IPS-18a (cell line): ENCODE data around the gene C6orf141.

Experiments used
- H3K27ac ChIP-seq: one replicate; pipeline ENCODE4 v1.5.1; 2013; ENCODE audit warnings: low read length
- H3K27me3 ChIP-seq: one replicate; pipeline ENCODE4 v1.6.1; 2013; ENCODE audit warnings: mild to moderate bottlenecking, low read length; ENCODE audit not compliant: control insufficient read depth, insufficient read depth
- H3K36me3 ChIP-seq: one replicate; pipeline ENCODE4 v1.6.1; 2013; ENCODE audit warnings: low read depth, low read length; ENCODE audit not compliant: control insufficient read depth
- H3K4me1 ChIP-seq: one replicate; pipeline ENCODE4 v1.6.1; 2013; ENCODE audit warnings: low read depth, low read length; ENCODE audit not compliant: control insufficient read depth
- H3K4me3 ChIP-seq: one replicate; pipeline ENCODE4 v1.5.1; 2013; ENCODE audit warnings: low read length
- H3K9ac ChIP-seq: one replicate; pipeline ENCODE4 v1.6.1; 2013; ENCODE audit warnings: mild to moderate bottlenecking, low read length, moderate library complexity
- H3K9me3 ChIP-seq: one replicate; pipeline ENCODE4 v1.6.1; 2013; ENCODE audit warnings: low read depth, low read length; ENCODE audit not compliant: control insufficient read depth

Gene C6orf141

GRCh38 chr6:49522710-49523593, 27.5 kb upstream of the C6orf141 start:
- no peaks in the 10 kb centered on the region for H3K36me3 ChIP-seq
- no peaks in the 10 kb centered on the region for H3K27me3 ChIP-seq
- H3K4me3 ChIP-seq: no peak overlapping the region
- H3K4me1 ChIP-seq: peaks cover 8% of the 10 kb centered on the region
- H3K9me3 ChIP-seq: no peaks in the 10 kb centered on the region
- H3K27ac ChIP-seq: no peak overlapping the region
- H3K9ac ChIP-seq: no peak overlapping the region

GRCh38 chr6:49523901-49524300, 26.6 kb upstream of the C6orf141 start:
- H3K9me3 ChIP-seq: no peaks in the 10 kb centered on the region
- peaks cover 8% of the 10 kb centered on the region for H3K4me1 ChIP-seq
- no peak overlapping the region for H3K27ac ChIP-seq
- H3K27me3 ChIP-seq: no peaks in the 10 kb centered on the region
- H3K36me3 ChIP-seq: no peaks in the 10 kb centered on the region
- H3K9ac ChIP-seq: no peak overlapping the region
- no peak overlapping the region for H3K4me3 ChIP-seq

- H3K4me3 ChIP-seq: no peak overlapping the region
- peaks cover 8% of the 10 kb centered on the region for H3K4me1 ChIP-seq
- H3K9ac ChIP-seq: no peak overlapping the region
- H3K36me3 ChIP-seq: no peaks in the 10 kb centered on the region
- H3K9me3 ChIP-seq: no peaks in the 10 kb centered on the region
- H3K27me3 ChIP-seq: no peaks in the 10 kb centered on the region
- H3K27ac ChIP-seq: no peak overlapping the region
These were observed 25.9 kb upstream of the C6orf141 start for GRCh38 chr6:49524541-49524940.

GRCh38 chr6:49526598-49526997, 23.9 kb upstream of the C6orf141 start:
- Histone ChIP-seq H3K9me3 (no peaks in the 10 kb centered on the region), H3K4me1 (peaks cover 8% of the 10 kb centered on the region), H3K9ac (no peak overlapping the region), H3K27ac (no peak overlapping the region), H3K36me3 (no peaks in the 10 kb centered on the region), H3K4me3 (no peak overlapping the region), H3K27me3 (no peaks in the 10 kb centered on the region)

- H3K9me3 ChIP-seq: no peaks in the 10 kb centered on the region
- H3K27me3 ChIP-seq: no peaks in the 10 kb centered on the region
- no peaks in the 10 kb centered on the region for H3K36me3 ChIP-seq
- H3K9ac ChIP-seq: no peak overlapping the region
- peaks cover 8% of the 10 kb centered on the region for H3K4me1 ChIP-seq
- H3K4me3 ChIP-seq: no peak overlapping the region
- H3K27ac ChIP-seq: no peak overlapping the region
These were observed 23.1 kb upstream of the C6orf141 start for GRCh38 chr6:49527320-49527719.

GRCh38 chr6:49528571-49528970, 21.9 kb upstream of the C6orf141 start:
- H3K9ac ChIP-seq: no peak overlapping the region
- H3K4me3 ChIP-seq: no peak overlapping the region
- H3K36me3 ChIP-seq: no peaks in the 10 kb centered on the region
- no peaks in the 10 kb centered on the region for H3K27me3 ChIP-seq
- H3K27ac ChIP-seq: no peak overlapping the region
- H3K4me1 ChIP-seq: peaks cover 8% of the 10 kb centered on the region
- H3K9me3 ChIP-seq: no peaks in the 10 kb centered on the region

- Histone ChIP-seq H3K27me3 (no peaks in the 10 kb centered on the region), H3K4me1 (peaks cover 8% of the 10 kb centered on the region), H3K27ac (no peak overlapping the region), H3K9me3 (no peaks in the 10 kb centered on the region), H3K36me3 (no peaks in the 10 kb centered on the region), H3K9ac (no peak overlapping the region), H3K4me3 (no peak overlapping the region)
These were observed 20.2 kb upstream of the C6orf141 start for GRCh38 chr6:49530141-49530776.

- Histone ChIP-seq H3K4me1 (peaks cover 5% of the 10 kb centered on the region), H3K4me3 (no peak overlapping the region), H3K27me3 (no peaks in the 10 kb centered on the region), H3K27ac (no peak overlapping the region), H3K9ac (no peak overlapping the region), H3K9me3 (no peaks in the 10 kb centered on the region), H3K36me3 (no peaks in the 10 kb centered on the region)
These were observed 18.5 kb upstream of the C6orf141 start for GRCh38 chr6:49531774-49532569.

GRCh38 chr6:49535795-49536194, 14.7 kb upstream of the C6orf141 start:
- H3K9ac ChIP-seq: no peak overlapping the region
- no peaks in the 10 kb centered on the region for H3K9me3 ChIP-seq
- H3K27me3 ChIP-seq: no peaks in the 10 kb centered on the region
- no peaks in the 10 kb centered on the region for H3K4me1 ChIP-seq
- no peaks in the 10 kb centered on the region for H3K36me3 ChIP-seq
- no peak overlapping the region for H3K27ac ChIP-seq
- H3K4me3 ChIP-seq: no peak overlapping the region

GRCh38 chr6:49539102-49539501, 11.4 kb upstream of the C6orf141 start:
- no peaks in the 10 kb centered on the region for H3K9me3 ChIP-seq
- no peaks in the 10 kb centered on the region for H3K27me3 ChIP-seq
- no peaks in the 10 kb centered on the region for H3K36me3 ChIP-seq
- no peak overlapping the region for H3K9ac ChIP-seq
- H3K27ac ChIP-seq: no peak overlapping the region
- H3K4me1 ChIP-seq: peaks cover 4% of the 10 kb centered on the region
- H3K4me3 ChIP-seq: no peak overlapping the region

GRCh38 chr6:49540614-49541013, 9.9 kb upstream of the C6orf141 start:
- Histone ChIP-seq H3K4me3 (no peak overlapping the region), H3K4me1 (peaks cover 4% of the 10 kb centered on the region), H3K9ac (no peak overlapping the region), H3K9me3 (no peaks in the 10 kb centered on the region), H3K36me3 (no peaks in the 10 kb centered on the region), H3K27me3 (no peaks in the 10 kb centered on the region), H3K27ac (no peak overlapping the region)
